Left ventricle myocardium superior (tissue), 1 donor: Measurements from ENCODE around the gene HEYL. TPM values are rescaled to one million over a fixed set of nuclear protein-coding genes. Genes with fewer than 3 reads are reported as not detected.

Experiments used
- total RNA-seq: library from RNA; stranded (reverse); fragmentation: NEBNext Ultra II Directional; extraction: Animal tissue kit (Norgen Biotek cat#: 25700); gene quantifications from one replicate; pipeline ENCODE4 v1.2.1, GENCODE V29; 2021
- donor health status: DM: no; HTN: yes; CAD: no; lungs with severe emphysema.

HEYL gene
- total RNA-seq, 1 donor from 2014 or later, result 15.0 TPM

Other genes starting within 250 kb of the HEYL start
- not detected for gene BMP8A, start 148.0 kb downstream of the HEYL start, total RNA-seq
- gene PABPC4, start 62.9 kb downstream of the HEYL start, total RNA-seq, result 246 TPM
- 39.6 TPM for gene NT5C1A, start 32.5 kb upstream of the HEYL start, total RNA-seq
- 2.4 TPM for gene HPCAL4, start 51.8 kb upstream of the HEYL start, total RNA-seq
- 33.7 TPM for gene PPIE, start 99.2 kb upstream of the HEYL start, total RNA-seq
- 0.77 TPM for gene OXCT2, start 131.7 kb upstream of the HEYL start, total RNA-seq
- 0.40 TPM for gene BMP8B, start 149.2 kb upstream of the HEYL start, total RNA-seq
- gene TRIT1, start 243.9 kb upstream of the HEYL start, total RNA-seq, result 17.4 TPM